Astrocyte (in vitro differentiated cells and primary cell): ENCODE results near the gene GRM7. TPM values are rescaled to one million over a fixed set of nuclear protein-coding genes. Genes with fewer than 3 reads are reported as not detected.

Source experiments
- DNase-seq: peaks from one replicate; pipeline ENCODE4 v3.0.0-alpha.2; 2010; ENCODE audit warnings: low read depth
- FAIRE-seq: peaks from 2 replicates; lab custom pipeline; 2011; peaks lifted over from hg19 to GRCh38; lab: Jason Lieb, UNC
- H2AFZ ChIP-seq: 2 replicates; pipeline ENCODE4 v1.6.0; 2012; ENCODE audit warnings: low read depth, low read length, inconsistent platforms
- H3K27ac ChIP-seq: 2 replicates; pipeline ENCODE4 v1.5.1; 2011; ENCODE audit warnings: low read depth, low read length, inconsistent platforms
- H3K27me3 ChIP-seq: 2 replicates; pipeline ENCODE4 v1.6.0; 2011; ENCODE audit warnings: low read length, inconsistent platforms; ENCODE audit not compliant: insufficient read depth
- H3K36me3 ChIP-seq: 2 replicates; pipeline ENCODE4 v1.5.1; 2011; ENCODE audit warnings: low read length, inconsistent platforms; ENCODE audit not compliant: insufficient read depth
- H3K4me1 ChIP-seq: 2 replicates; pipeline ENCODE4 v1.5.1; 2011; ENCODE audit warnings: low read length, inconsistent platforms; ENCODE audit not compliant: insufficient read depth
- H3K4me2 ChIP-seq: 2 replicates; pipeline ENCODE4 v1.6.0; 2012; ENCODE audit warnings: low read length, inconsistent platforms
- H3K4me3 ChIP-seq: 2 replicates; pipeline ENCODE4 v1.5.1; 2011; ENCODE audit warnings: low read depth, mild to moderate bottlenecking, low read length, inconsistent platforms; ENCODE audit not compliant: insufficient read depth
- H3K79me2 ChIP-seq: 2 replicates; pipeline ENCODE4 v1.6.0; 2012; ENCODE audit warnings: mild to moderate bottlenecking, low read length, inconsistent platforms; ENCODE audit not compliant: insufficient read depth
- H3K9ac ChIP-seq: 2 replicates; pipeline ENCODE4 v1.6.0; 2012; ENCODE audit warnings: mild to moderate bottlenecking, low read length, inconsistent platforms
- H3K9me3 ChIP-seq: 2 replicates; pipeline ENCODE4 v1.5.1; 2012; ENCODE audit warnings: low read depth, mild to moderate bottlenecking, low read length, inconsistent platforms; ENCODE audit not compliant: insufficient read depth
- H4K20me1 ChIP-seq: 2 replicates; pipeline ENCODE4 v1.6.0; 2012; ENCODE audit warnings: low read length, inconsistent platforms; ENCODE audit not compliant: insufficient read depth
- H3K27ac Mint-ChIP-seq: one replicate; pipeline ENCODE4 v1.8.0; 2021; ENCODE audit warnings: mild to moderate bottlenecking, mixed read lengths; ENCODE audit not compliant: unreplicated experiment
- H3K27me3 Mint-ChIP-seq: one replicate; pipeline ENCODE4 v1.8.0; 2021; ENCODE audit warnings: low read depth, mixed read lengths; ENCODE audit not compliant: unreplicated experiment
- H3K36me3 Mint-ChIP-seq: one replicate; pipeline ENCODE4 v1.8.0; 2021; ENCODE audit warnings: low read depth, mixed read lengths; ENCODE audit not compliant: unreplicated experiment
- H3K4me1 Mint-ChIP-seq: one replicate; pipeline ENCODE4 v1.8.0; 2021; ENCODE audit warnings: low read depth, mixed read lengths; ENCODE audit not compliant: unreplicated experiment
- H3K4me3 Mint-ChIP-seq: one replicate; pipeline ENCODE4 v1.8.0; 2021; ENCODE audit warnings: mild to moderate bottlenecking, moderate library complexity, mixed read lengths; ENCODE audit not compliant: unreplicated experiment
- H3K9me3 Mint-ChIP-seq: one replicate; pipeline ENCODE4 v1.8.0; 2021; ENCODE audit warnings: mild to moderate bottlenecking, mixed read lengths; ENCODE audit not compliant: unreplicated experiment
- EZH2 ChIP-seq: IDR thresholded peaks from 2 replicates; pipeline ENCODE4 v1.6.1; 2012; ENCODE audit warnings: mild to moderate bottlenecking, low read length, inconsistent platforms; ENCODE audit not compliant: insufficient read depth
- total RNA-seq: library from RNA; stranded (reverse); gene quantifications from 2 replicates; pipeline ENCODE4 v1.2.1, GENCODE V29; 2021
- TF ChIP-seq, protein P1 (sequence below): IDR thresholded peaks from 2 replicates; pipeline ENCODE4 v1.5.1; 2011; ENCODE audit warnings: low read depth, mild to moderate bottlenecking, inconsistent platforms, low read length, moderate library complexity; ENCODE audit not compliant: insufficient read depth

The GRM7 gene
- total RNA-seq, 1 donor from 2014 or later, result not detected

DNA sequence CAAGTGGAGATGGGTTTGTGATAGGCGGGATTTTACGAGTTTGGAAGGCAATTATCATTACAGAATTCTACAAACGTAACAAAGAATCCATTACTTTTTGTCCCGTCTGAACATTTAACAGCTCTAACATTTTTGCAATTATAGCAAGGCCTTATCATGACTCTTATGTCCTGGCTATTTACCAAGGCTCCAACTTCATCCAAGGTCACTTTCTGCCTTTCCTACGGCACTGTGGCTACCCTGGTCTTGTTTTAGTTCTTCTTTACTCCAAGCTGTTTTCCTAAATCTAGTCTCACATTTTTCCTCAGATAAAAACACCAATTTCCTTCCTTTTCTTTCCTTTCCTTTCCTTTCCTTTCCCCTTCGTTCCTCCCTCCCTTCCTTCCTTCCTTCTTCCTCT is 33.5 kb upstream of the GRM7 start:
- H3K9me3 Mint-ChIP-seq, result no peaks in the 10 kb centered on the region
- no peaks in the 10 kb centered on the region for H4K20me1 ChIP-seq
- no peaks in the 10 kb centered on the region for H3K79me2 ChIP-seq
- no peak overlapping the region for H3K9ac ChIP-seq
- no peak overlapping the region for H2AFZ ChIP-seq
- H3K27ac ChIP-seq, result no peak overlapping the region
- H3K4me2 ChIP-seq, result no peak overlapping the region
- FAIRE-seq (no peak), DNase-seq (no peak)
- no peak overlapping the region for H3K4me3 Mint-ChIP-seq
- no peaks in the 10 kb centered on the region for H3K9me3 ChIP-seq
- H3K27ac Mint-ChIP-seq, result no peak overlapping the region
- no peaks in the 10 kb centered on the region for H3K27me3 Mint-ChIP-seq
- no peaks in the 10 kb centered on the region for H3K4me1 ChIP-seq
- no peaks in the 10 kb centered on the region for H3K4me1 Mint-ChIP-seq
- no peaks in the 10 kb centered on the region for H3K36me3 ChIP-seq
- no peak overlapping the region for H3K4me3 ChIP-seq
- no peaks in the 10 kb centered on the region for H3K27me3 ChIP-seq
- TF ChIP-seq, protein P1, sequence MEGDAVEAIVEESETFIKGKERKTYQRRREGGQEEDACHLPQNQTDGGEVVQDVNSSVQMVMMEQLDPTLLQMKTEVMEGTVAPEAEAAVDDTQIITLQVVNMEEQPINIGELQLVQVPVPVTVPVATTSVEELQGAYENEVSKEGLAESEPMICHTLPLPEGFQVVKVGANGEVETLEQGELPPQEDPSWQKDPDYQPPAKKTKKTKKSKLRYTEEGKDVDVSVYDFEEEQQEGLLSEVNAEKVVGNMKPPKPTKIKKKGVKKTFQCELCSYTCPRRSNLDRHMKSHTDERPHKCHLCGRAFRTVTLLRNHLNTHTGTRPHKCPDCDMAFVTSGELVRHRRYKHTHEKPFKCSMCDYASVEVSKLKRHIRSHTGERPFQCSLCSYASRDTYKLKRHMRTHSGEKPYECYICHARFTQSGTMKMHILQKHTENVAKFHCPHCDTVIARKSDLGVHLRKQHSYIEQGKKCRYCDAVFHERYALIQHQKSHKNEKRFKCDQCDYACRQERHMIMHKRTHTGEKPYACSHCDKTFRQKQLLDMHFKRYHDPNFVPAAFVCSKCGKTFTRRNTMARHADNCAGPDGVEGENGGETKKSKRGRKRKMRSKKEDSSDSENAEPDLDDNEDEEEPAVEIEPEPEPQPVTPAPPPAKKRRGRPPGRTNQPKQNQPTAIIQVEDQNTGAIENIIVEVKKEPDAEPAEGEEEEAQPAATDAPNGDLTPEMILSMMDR, result no peak
- TF ChIP-seq EZH2, result no peak
- H3K36me3 Mint-ChIP-seq, result no peaks in the 10 kb centered on the region

DNA sequence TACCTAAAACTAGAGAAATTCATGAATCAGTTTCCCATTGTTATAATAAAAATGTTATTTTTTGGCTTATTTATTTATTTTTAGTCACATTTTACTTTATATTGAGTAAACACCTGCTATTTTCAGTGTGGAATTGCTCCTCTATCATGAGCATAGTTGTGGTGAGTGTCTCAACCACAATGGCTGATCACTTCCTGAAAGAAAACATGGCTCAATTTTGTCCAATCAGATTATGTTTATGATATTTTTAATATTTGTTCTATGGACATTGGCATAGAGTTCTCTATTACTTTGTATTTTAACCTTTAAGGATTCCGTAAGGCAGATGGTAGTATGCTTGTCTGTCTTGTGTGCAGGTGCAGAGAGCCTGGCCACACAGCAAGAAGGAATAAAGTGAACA is 16.2 kb upstream of the GRM7 start:
- H3K4me1 ChIP-seq, result no peaks in the 10 kb centered on the region
- no peak overlapping the region for H2AFZ ChIP-seq
- Mint-ChIP-seq H3K36me3 (no peaks in the 10 kb centered on the region), H3K27me3 (no peaks in the 10 kb centered on the region), H3K27ac (no peak overlapping the region), H3K9me3 (no peaks in the 10 kb centered on the region), H3K4me3 (no peak overlapping the region), H3K4me1 (no peaks in the 10 kb centered on the region)
- no peaks in the 10 kb centered on the region for H3K36me3 ChIP-seq
- FAIRE-seq, result no peak
- no peak overlapping the region for H3K27ac ChIP-seq
- no peaks in the 10 kb centered on the region for H3K27me3 ChIP-seq
- no peaks in the 10 kb centered on the region for H4K20me1 ChIP-seq
- no peaks in the 10 kb centered on the region for H3K79me2 ChIP-seq
- no peak overlapping the region for H3K4me2 ChIP-seq
- DNase-seq, result no peak
- no peak overlapping the region for H3K9ac ChIP-seq
- TF ChIP-seq, protein P1, result no peak
- no peak for TF ChIP-seq EZH2
- no peaks in the 10 kb centered on the region for H3K9me3 ChIP-seq
- no peak overlapping the region for H3K4me3 ChIP-seq

DNA sequence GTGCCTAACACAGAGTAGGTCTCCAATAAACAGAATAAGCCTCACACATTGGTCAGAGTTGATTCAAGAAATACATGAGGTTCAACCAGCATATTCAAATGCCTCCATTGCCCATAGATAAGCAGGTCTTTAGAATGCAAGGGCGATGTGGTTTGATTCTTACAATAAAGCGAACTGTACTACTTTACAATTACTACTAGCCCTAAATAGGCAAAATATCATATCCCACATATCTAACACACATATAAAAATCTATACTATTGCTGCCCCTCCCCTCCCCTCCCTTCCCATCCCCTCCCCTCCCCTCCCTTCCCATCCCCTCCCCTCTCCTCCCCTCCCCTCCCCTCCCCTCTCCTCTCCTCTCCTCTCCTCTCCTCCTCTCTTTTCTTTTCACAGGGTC is 6.7 kb upstream of the GRM7 start:
- H3K9ac ChIP-seq, result no peak overlapping the region
- H4K20me1 ChIP-seq, result no peaks in the 10 kb centered on the region
- DNase-seq (no peak), FAIRE-seq (no peak)
- Mint-ChIP-seq H3K4me1 (no peaks in the 10 kb centered on the region), H3K9me3 (no peaks in the 10 kb centered on the region), H3K4me3 (no peak overlapping the region), H3K27me3 (peaks cover 2% of the 10 kb centered on the region), H3K27ac (no peak overlapping the region), H3K36me3 (no peaks in the 10 kb centered on the region)
- no peak overlapping the region for H2AFZ ChIP-seq
- H3K4me2 ChIP-seq, result no peak overlapping the region
- H3K9me3 ChIP-seq, result no peaks in the 10 kb centered on the region
- H3K27ac ChIP-seq, result no peak overlapping the region
- no peak overlapping the region for H3K4me3 ChIP-seq
- H3K4me1 ChIP-seq, result no peaks in the 10 kb centered on the region
- no peaks in the 10 kb centered on the region for H3K27me3 ChIP-seq
- H3K36me3 ChIP-seq, result no peaks in the 10 kb centered on the region
- TF ChIP-seq EZH2, result no peak
- TF ChIP-seq, protein P1, result no peak
- no peaks in the 10 kb centered on the region for H3K79me2 ChIP-seq
